SU-DHL-6 (cell line): ENCODE data around the gene IARS2.
"Not testable (repeated sequence)": the region's sequence is repeated elsewhere in the genome, so short reads cannot be mapped to it uniquely, and the experiment has no call there.

Experiments
- EZH2phosphoT487 ChIP-seq: fragments of 200-600 bp; sonication (generic), shearing (Covaris generic); conservative IDR thresholded peaks from 2 replicates; pipeline ENCODE4 v1.6.1; 2018; ENCODE audit warnings: mild to moderate bottlenecking, antibody characterized with exemption, low read length, moderate library complexity, mixed read lengths
- TF ChIP-seq, protein P1 (sequence below): fragments of 200-600 bp; sonication (generic); IDR thresholded peaks from one replicate; pipeline ENCODE4 v1.5.1; 2017; ENCODE audit warnings: antibody characterized with exemption, mild to moderate bottlenecking, low read length, moderate library complexity; ENCODE audit not compliant: insufficient read depth, poor library complexity, severe bottlenecking

DNA sequence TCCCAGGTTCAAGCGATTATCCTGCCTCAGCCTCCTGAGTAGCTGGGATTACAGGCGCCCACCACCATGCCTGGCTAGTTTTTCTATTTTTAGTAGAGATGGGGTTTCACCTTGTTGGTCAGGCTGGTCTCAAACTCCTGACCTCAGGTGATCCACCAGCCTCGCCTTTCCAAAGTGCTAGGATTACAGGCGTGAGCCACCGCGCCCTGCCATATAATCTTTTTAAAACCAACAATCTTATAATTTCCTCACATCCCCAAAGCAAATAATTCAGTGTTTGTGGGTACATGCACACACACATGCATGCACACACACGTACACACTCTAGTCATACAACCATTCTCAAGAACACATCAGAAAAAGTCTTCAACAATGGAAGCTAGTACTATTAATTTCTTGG lies 64.6 kb downstream of the IARS2 start:
- TF ChIP-seq, protein P1, sequence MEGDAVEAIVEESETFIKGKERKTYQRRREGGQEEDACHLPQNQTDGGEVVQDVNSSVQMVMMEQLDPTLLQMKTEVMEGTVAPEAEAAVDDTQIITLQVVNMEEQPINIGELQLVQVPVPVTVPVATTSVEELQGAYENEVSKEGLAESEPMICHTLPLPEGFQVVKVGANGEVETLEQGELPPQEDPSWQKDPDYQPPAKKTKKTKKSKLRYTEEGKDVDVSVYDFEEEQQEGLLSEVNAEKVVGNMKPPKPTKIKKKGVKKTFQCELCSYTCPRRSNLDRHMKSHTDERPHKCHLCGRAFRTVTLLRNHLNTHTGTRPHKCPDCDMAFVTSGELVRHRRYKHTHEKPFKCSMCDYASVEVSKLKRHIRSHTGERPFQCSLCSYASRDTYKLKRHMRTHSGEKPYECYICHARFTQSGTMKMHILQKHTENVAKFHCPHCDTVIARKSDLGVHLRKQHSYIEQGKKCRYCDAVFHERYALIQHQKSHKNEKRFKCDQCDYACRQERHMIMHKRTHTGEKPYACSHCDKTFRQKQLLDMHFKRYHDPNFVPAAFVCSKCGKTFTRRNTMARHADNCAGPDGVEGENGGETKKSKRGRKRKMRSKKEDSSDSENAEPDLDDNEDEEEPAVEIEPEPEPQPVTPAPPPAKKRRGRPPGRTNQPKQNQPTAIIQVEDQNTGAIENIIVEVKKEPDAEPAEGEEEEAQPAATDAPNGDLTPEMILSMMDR = not testable (repeated sequence)
- TF ChIP-seq EZH2phosphoT487 = not testable (repeated sequence)
